ENCODE measurements around the gene NPHP3. TPM values are rescaled to one million over a fixed set of nuclear protein-coding genes. Genes with fewer than 3 reads are reported as not detected.

Gene NPHP3
- total and polyA plus RNA-seq, 4 donors: 3.0 to 19.7 (median 6.3) TPM

GRCh38 chr3:132723024-132723950 is 1.1 kb upstream of the NPHP3 start:
- TF ChIP-seq, protein P1, sequence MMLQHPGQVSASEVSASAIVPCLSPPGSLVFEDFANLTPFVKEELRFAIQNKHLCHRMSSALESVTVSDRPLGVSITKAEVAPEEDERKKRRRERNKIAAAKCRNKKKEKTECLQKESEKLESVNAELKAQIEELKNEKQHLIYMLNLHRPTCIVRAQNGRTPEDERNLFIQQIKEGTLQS (IDR thresholded peaks at IDR 0.05): no peak
- TF ChIP-seq JUND (IDR thresholded peaks at IDR 0.05): no peak
- TF ChIP-seq SP1 (IDR thresholded peaks at IDR 0.05): peak; percentile 40
- TF ChIP-seq ZBTB33 (IDR thresholded peaks at IDR 0.05): peak; percentile 88
- no peak for TF ChIP-seq RXRA (IDR thresholded peaks at IDR 0.05)
- TF ChIP-seq FOXA2 (IDR thresholded peaks at IDR 0.05): no peak
- no peak for TF ChIP-seq FOXA1 (IDR thresholded peaks at IDR 0.05)
- no peak for TF ChIP-seq TAF1 (conservative IDR thresholded peaks at IDR 0.05)
- peak; percentile 60 to 65 for TF ChIP-seq GABPA (IDR thresholded peaks at IDR 0.05 in 1 of 2, conservative IDR thresholded peaks at IDR 0.05 in 1 of 2)
- no peak for TF ChIP-seq HNF4G (IDR thresholded peaks at IDR 0.05)
- TF ChIP-seq, protein P2, sequence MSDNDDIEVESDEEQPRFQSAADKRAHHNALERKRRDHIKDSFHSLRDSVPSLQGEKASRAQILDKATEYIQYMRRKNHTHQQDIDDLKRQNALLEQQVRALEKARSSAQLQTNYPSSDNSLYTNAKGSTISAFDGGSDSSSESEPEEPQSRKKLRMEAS (IDR thresholded peaks at IDR 0.05): no peak
- no peak for TF ChIP-seq YY1 (IDR thresholded peaks at IDR 0.05)
- TF ChIP-seq EGR1 (IDR thresholded peaks at IDR 0.05; ENCODE audit: low read depth in 2 of 2): no peak
- TF ChIP-seq HNF4A (conservative IDR thresholded peaks at IDR 0.05): no peak
- TF ChIP-seq NR2F2 (IDR thresholded peaks at IDR 0.05): no peak
- TF ChIP-seq, protein P3, sequence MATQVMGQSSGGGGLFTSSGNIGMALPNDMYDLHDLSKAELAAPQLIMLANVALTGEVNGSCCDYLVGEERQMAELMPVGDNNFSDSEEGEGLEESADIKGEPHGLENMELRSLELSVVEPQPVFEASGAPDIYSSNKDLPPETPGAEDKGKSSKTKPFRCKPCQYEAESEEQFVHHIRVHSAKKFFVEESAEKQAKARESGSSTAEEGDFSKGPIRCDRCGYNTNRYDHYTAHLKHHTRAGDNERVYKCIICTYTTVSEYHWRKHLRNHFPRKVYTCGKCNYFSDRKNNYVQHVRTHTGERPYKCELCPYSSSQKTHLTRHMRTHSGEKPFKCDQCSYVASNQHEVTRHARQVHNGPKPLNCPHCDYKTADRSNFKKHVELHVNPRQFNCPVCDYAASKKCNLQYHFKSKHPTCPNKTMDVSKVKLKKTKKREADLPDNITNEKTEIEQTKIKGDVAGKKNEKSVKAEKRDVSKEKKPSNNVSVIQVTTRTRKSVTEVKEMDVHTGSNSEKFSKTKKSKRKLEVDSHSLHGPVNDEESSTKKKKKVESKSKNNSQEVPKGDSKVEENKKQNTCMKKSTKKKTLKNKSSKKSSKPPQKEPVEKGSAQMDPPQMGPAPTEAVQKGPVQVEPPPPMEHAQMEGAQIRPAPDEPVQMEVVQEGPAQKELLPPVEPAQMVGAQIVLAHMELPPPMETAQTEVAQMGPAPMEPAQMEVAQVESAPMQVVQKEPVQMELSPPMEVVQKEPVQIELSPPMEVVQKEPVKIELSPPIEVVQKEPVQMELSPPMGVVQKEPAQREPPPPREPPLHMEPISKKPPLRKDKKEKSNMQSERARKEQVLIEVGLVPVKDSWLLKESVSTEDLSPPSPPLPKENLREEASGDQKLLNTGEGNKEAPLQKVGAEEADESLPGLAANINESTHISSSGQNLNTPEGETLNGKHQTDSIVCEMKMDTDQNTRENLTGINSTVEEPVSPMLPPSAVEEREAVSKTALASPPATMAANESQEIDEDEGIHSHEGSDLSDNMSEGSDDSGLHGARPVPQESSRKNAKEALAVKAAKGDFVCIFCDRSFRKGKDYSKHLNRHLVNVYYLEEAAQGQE (IDR thresholded peaks at IDR 0.05): no peak
- no peak for TF ChIP-seq CTCF (IDR thresholded peaks at IDR 0.05; ENCODE audit: low read depth, low read length, missing input control)
- no peak for TF ChIP-seq RAD21 (IDR thresholded peaks at IDR 0.05)
- Histone ChIP-seq H3K9ac (ENCODE audit: low read depth in 1 of 2, low read length in 2 of 2) (peak overlapping the region in 1 of 2 donors; percentile 74), H3K36me3 (ENCODE audit: control insufficient read depth in 4 of 4, insufficient read depth in 3 of 4, low read depth in 1 of 4, low read length in 3 of 4) (peaks cover 0 to 1% (median 0%) of the 10 kb centered on the region in 4 donors), H3K4me3 (ENCODE audit: low read depth in 1 of 3, low read length in 3 of 3) (peak overlapping the region; percentile 50 to 81 (median 78)), H3K27ac (ENCODE audit: low read depth in 1 of 2, low read length in 2 of 2) (peak overlapping the region; percentile 67 to 79), H3K4me1 (ENCODE audit: control insufficient read depth in 4 of 4, insufficient read depth in 4 of 4, low read length in 3 of 4) (peaks cover 7 to 24% (median 11%) of the 10 kb centered on the region in 4 donors), H3K9me3 (ENCODE audit: control insufficient read depth in 4 of 4, low read length in 3 of 4) (no peaks in the 10 kb centered on the region), H3K27me3 (ENCODE audit: control insufficient read depth in 4 of 4, insufficient read depth in 4 of 4, low read length in 3 of 4) (no peaks in the 10 kb centered on the region)
- WGBS: 15% methylated on average over 19 of the region's 19 CpGs
- no peak for DNase-seq (ENCODE audit: low spot score)

All from liver (tissue), 9 donors.